ENCODE data around the gene BBS9.

The BBS9 gene

DNA sequence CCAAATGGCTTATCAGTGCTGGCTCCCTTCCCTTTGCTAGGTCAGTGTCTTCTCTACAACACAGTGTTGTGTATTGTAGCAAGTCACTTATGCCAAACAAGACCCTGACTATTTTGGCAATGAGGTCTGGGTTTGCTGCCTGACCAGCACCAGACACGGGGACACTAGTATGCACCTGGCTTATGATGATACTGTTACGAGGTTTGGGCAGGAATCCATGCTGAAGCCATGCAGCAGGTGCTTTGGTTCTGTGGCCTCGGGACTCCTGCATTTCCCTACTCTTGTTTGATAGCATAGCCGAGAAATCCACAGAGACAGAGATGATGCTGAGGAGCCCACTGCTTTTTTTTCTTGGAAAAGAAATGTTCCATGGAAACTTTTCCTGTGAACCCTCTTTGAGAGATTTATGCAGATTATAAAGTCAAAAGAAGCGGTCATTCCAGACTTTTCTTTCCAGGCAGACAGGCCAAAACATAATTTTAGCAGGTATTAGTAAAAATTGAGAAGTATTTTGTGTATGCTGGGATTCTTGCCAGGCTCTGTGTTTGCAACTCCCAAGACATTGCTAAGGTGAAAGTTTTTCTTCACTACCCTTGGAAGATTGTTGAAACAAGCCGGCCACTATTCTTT lies 291.1 kb downstream of the BBS9 start:
- no peak for FAIRE-seq

DNA sequence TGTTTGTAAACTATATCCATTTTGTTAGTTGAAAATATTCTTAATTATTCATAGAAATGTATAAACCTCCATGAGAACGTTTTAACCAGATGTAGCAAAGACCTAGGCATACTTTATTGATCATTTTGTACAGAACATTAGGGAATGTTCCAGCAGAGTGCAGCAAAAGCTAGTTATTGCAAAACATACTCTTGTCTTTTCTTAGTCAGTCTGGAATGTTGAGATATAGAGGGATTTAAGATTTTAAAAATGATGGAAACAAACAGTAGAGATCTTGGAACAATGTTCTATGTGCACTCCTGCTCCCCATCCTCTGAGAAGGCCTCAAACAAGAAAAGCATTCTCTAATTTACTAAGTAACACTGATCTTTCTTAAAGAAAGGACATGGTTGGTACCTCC lies 292.1 kb downstream of the BBS9 start:
- DNase-seq (ENCODE audit: extremely low spot score, insufficient read length, low read depth), result no peak
- FAIRE-seq, result no peak

More for the DNA sequence above, 291.1 kb downstream of the BBS9 start:
- no peak for DNase-seq (ENCODE audit: extremely low spot score, insufficient read length, low read depth)

DNA sequence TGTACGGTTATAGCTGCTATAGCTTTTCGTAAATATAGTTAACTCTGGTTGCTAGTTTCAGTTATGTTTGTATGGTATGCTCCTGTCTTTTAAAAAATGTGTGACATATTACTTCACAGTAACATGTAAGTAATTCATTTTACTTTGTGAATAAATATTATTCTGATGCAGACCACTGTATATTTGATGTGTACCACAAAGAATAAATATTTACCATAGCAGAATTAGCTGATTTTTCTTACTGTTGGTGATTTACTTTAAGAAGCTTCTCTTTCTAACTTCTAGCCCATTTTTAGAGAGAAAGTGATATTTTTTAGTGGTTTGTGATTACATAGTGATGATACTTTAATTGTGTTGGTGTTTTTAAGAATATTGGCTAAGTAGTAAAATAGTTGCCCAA lies 292.8 kb downstream of the BBS9 start:
- DNase-seq (ENCODE audit: extremely low spot score, insufficient read length, low read depth) (no peak), FAIRE-seq (no peak)

DNA sequence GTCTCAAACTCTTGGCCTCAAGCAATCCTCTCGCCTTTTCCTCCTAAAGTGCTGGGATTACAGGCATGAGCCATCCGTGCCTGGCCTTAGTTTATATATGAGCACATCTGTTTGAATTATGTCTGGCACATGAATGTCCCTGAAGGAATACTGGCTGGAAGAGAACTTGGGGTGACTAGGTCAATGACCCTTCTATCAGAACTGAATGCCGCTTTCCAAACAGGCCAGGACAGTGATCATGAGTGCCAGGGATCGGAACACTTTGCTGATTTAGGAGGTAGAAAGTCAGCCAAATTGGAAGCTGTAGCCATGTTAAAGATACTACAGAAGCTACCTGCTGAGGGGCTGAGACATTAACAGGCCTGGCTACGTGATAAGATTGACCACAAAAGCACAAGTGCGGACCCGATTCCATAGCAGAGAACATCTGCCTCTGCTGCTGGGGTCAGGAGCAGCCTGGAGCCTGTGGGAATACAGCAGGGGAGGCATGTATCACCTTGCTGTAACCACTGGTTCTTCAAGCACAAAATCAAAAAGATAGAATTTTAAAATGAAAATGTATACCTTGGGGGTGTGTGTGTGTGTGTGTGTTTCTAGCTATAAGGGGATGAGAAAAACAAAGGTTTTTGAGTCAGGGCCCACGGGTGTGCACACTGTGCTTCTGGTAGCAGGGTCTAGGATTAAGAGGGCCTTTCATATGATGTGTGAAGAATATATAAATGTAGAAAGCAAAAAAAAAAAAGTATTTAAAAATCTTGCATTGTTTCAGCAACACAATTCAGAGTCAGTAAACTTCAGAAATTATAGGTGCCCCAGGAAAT lies 293.7 kb downstream of the BBS9 start:
- FAIRE-seq, result no peak
- DNase-seq (ENCODE audit: extremely low spot score, insufficient read length, low read depth), result no peak

DNA sequence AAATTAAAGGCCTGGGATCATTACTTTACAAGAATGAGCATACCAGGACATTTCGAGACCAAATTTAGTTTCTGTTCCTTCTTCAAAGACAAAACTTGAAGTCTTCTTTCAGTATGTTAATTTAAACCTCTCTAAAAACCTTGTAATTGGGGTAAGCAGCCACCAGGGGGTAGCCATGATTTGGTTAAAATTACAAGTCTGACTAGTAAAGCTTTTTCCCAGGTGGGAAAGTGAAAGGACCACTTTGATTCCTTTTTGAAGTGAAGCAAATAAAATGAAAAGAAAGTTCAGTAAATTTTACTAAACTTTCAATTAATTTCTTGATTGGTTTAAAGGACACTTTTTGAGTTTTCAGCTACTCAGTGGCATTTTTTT lies 294.3 kb downstream of the BBS9 start:
- no peak for FAIRE-seq
- no peak for DNase-seq (ENCODE audit: extremely low spot score, insufficient read length, low read depth)

DNA sequence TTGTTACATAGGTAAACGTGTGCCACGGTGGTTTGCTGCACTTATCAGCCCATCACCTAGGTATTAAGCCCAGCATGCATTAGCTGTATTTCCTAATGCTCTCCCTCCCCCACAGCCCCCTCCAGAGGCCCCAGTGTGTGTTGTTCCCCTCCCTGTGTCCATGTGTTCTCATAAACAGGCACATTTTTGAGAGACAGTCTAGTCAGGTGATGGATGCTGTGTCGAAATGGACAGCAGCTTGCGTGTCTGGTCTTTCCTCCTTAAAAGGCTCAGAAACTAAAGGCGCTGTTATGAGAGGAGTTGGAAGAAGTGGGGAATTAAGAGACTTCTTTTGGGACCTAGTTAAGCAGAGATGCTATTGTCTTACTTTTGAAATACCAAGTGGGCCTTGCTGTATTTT lies 296.0 kb downstream of the BBS9 start:
- DNase-seq (ENCODE audit: extremely low spot score, insufficient read length, low read depth), result no peak
- FAIRE-seq, result no peak

GRCh38 chr7:33425929-33426678 lies 296.7 kb downstream of the BBS9 start:
- FAIRE-seq, result no peak
- DNase-seq (ENCODE audit: extremely low spot score, insufficient read length, low read depth), result no peak

GRCh38 chr7:33428415-33428814 lies 299.1 kb downstream of the BBS9 start:
- FAIRE-seq (no peak), DNase-seq (ENCODE audit: extremely low spot score, insufficient read length, low read depth) (no peak)

GRCh38 chr7:33431543-33431942 lies 302.2 kb downstream of the BBS9 start:
- FAIRE-seq (no peak), DNase-seq (ENCODE audit: extremely low spot score, insufficient read length, low read depth) (no peak)

DNA sequence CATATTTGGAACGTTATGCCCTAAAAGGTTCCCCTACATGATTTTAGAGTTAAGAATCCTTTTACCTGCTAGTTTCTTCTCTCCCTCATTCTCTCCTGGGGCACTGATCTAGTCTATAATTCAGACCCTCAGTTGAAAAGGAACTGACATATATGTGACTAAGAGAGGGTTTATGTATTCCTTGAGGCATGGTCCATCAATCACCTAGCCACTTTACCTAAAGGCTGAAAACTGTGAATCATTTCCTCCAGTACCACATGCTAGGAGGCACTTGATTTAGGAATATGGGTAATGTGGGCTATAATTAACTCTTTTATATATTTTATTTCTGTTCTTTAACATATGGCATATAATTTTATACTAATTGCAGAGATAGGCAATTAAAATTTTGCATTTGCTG lies 303.5 kb downstream of the BBS9 start:
- FAIRE-seq, result no peak
- no peak for DNase-seq (ENCODE audit: extremely low spot score, insufficient read length, low read depth)

DNA sequence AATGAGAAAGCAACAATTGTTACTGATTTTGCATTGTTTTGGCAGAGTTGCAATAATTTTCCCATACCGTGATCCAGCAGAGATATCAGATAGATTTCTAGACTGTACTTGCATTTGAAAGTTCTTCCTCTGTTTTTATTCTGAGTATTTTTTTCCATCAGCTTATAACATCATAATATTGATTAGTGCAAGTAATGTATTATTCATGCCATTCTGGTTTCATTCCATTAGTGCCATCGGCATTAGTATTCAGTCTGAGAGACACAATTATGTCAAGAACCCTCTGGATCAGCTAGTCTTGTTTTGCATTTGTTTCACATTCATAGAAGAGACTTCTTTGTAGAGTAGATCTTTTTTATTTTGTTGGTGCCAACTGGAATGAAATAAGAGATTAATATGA lies 304.0 kb downstream of the BBS9 start:
- DNase-seq (ENCODE audit: extremely low spot score, insufficient read length, low read depth), result no peak
- no peak for FAIRE-seq

- no peak for FAIRE-seq
- no peak for DNase-seq (ENCODE audit: extremely low spot score, insufficient read length, low read depth)
These were observed 315.1 kb downstream of the BBS9 start for GRCh38 chr7:33444511-33444910.

GRCh38 chr7:33446551-33446950 lies 317.2 kb downstream of the BBS9 start:
- DNase-seq (ENCODE audit: extremely low spot score, insufficient read length, low read depth), result no peak
- FAIRE-seq, result no peak

DNA sequence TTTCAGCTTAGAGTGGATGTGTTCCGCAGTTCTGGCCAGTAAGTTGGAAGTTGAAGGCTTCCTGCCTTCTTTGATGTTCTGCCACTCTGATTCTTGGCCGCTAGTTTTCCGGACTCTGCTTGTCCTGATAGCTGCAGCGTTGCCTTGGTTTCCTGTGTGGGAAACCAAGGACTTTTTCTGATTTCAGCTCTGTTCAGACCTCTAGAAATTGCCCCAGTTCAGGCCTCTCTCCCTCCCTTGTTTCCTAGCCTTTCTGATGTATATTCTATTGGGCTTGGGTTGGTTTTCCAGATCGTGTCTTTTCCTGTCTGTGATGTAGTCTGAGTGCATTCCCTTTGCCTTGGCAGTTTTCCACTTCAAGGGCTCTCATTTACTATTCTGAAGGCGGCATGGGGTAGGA lies 318.7 kb downstream of the BBS9 start:
- FAIRE-seq, result no peak
- no peak for DNase-seq (ENCODE audit: extremely low spot score, insufficient read length, low read depth)

DNA sequence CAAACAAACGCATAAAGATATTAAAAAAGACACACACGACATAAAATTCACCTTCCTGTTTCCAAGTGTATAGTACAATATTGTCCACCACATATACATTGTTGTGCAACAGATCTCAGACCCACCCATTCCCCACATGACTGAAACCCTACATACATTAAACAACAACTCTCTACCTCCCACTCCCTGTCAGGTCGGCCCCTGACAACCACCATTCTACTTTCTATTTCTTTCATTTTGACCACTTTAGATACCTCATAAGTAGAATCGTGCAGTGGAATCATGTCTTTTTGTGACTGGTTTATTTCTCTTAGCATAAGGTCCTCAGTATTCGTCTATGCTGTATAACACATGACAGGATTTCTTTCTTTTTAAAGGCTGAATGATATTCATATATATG lies 320.5 kb downstream of the BBS9 start:
- DNase-seq (ENCODE audit: extremely low spot score, insufficient read length, low read depth) (no peak), FAIRE-seq (no peak)

- no peak for FAIRE-seq
- no peak for DNase-seq (ENCODE audit: extremely low spot score, insufficient read length, low read depth)
These were observed 323.6 kb downstream of the BBS9 start for GRCh38 chr7:33452805-33453502.

- no peak for DNase-seq (ENCODE audit: extremely low spot score, insufficient read length, low read depth)
- no peak for FAIRE-seq
These were observed 327.7 kb downstream of the BBS9 start for GRCh38 chr7:33457039-33457438.

GRCh38 chr7:33458581-33458980 lies 329.2 kb downstream of the BBS9 start:
- FAIRE-seq, result no peak
- no peak for DNase-seq (ENCODE audit: extremely low spot score, insufficient read length, low read depth)

- FAIRE-seq, result no peak
- no peak for DNase-seq (ENCODE audit: extremely low spot score, insufficient read length, low read depth)
These were observed 330.0 kb downstream of the BBS9 start for GRCh38 chr7:33459340-33459751.

DNA sequence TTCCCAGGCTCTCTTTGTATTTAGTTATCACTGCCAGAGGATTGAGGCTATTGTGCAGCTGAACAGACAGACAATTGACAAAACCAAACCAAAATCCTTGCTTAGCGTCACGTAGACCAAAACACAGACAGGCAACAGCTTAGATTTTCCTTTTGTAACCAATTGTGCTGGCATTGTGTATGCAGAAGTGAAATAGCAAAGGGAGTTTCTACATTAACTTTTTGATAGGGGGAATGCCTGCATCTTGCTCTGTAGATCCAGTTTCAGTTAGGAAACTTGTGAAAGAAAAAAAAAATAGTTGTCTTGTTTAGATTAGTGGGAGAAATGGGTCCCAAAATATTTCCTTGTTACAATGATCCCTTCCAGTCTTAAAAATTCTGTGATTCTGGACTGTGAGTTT lies 333.8 kb downstream of the BBS9 start:
- no peak for FAIRE-seq
- DNase-seq (ENCODE audit: extremely low spot score, insufficient read length, low read depth), result no peak

- FAIRE-seq (no peak), DNase-seq (ENCODE audit: extremely low spot score, insufficient read length, low read depth) (no peak)
These were observed 336.8 kb downstream of the BBS9 start for GRCh38 chr7:33466203-33466602.

All from GM18507 (cell line).